GM19468 (cell line): ENCODE measurements around the gene ENPP4.
"Not testable (repeated sequence)": the region's sequence is repeated elsewhere in the genome, so short reads cannot be mapped to it uniquely, and the experiment has no call there.

Experiments used
- ATAC-seq: cut with Tn5 transposase; IDR thresholded peaks from one replicate; pipeline ENCODE4 v1.9.1; 2021; ENCODE audit warnings: mild to moderate bottlenecking, moderate library complexity, moderate number of reproducible peaks; ENCODE audit not compliant: unreplicated experiment; ENCODE audit errors: extremely low read depth

The ENPP4 gene

GRCh38 chr6:46129291-46129628 lies 529 bp upstream of the ENPP4 start:
- ATAC-seq, result no peak

GRCh38 chr6:46130666-46131065 lies 877 bp downstream of the ENPP4 start:
- ATAC-seq, result no peak

GRCh38 chr6:46131291-46131690 lies 1.5 kb downstream of the ENPP4 start:
- not testable (repeated sequence) for ATAC-seq

- ATAC-seq, result no peak
Observed at GRCh38 chr6:46134216-46134615, 4.4 kb downstream of the ENPP4 start.

- no peak for ATAC-seq
Observed at GRCh38 chr6:46135176-46135575, 5.4 kb downstream of the ENPP4 start.

GRCh38 chr6:46136831-46137230 lies 7.0 kb downstream of the ENPP4 start:
- ATAC-seq, result no peak

- ATAC-seq, result peak; percentile 45
Observed at GRCh38 chr6:46137387-46137786, 7.6 kb downstream of the ENPP4 start.

- peak; percentile 91 for ATAC-seq
Observed at GRCh38 chr6:46138281-46138680, 8.5 kb downstream of the ENPP4 start.

GRCh38 chr6:46144270-46144669 lies 14.5 kb downstream of the ENPP4 start:
- no peak for ATAC-seq

- ATAC-seq, result not testable (repeated sequence)
Observed at GRCh38 chr6:46149066-46149465, 19.3 kb downstream of the ENPP4 start.

GRCh38 chr6:46156701-46157100 lies 26.9 kb downstream of the ENPP4 start:
- no peak for ATAC-seq

- no peak for ATAC-seq
Observed at GRCh38 chr6:46159229-46159628, 29.4 kb downstream of the ENPP4 start.

GRCh38 chr6:46160102-46160501 lies 30.3 kb downstream of the ENPP4 start:
- ATAC-seq, result no peak

GRCh38 chr6:46170357-46171289 lies 40.8 kb downstream of the ENPP4 start, which contains the start of gene ENPP5:
Gene ENPP5, minus strand, starts transcription at chr6:46170980. Its CDS starts 2,718 bp downstream, at chr6:46168262.
- ATAC-seq, result peak; percentile 64

- ATAC-seq, result no peak
Observed at GRCh38 chr6:46172176-46172575, 42.4 kb downstream of the ENPP4 start.

- no peak for ATAC-seq
Observed at GRCh38 chr6:46174904-46175303, 45.1 kb downstream of the ENPP4 start.

- peak; percentile 76 for ATAC-seq
Observed at GRCh38 chr6:46175446-46175845, 45.7 kb downstream of the ENPP4 start.

GRCh38 chr6:46175976-46176375 lies 46.2 kb downstream of the ENPP4 start:
- ATAC-seq, result no peak

- ATAC-seq, result no peak
Observed at GRCh38 chr6:46184114-46184513, 54.3 kb downstream of the ENPP4 start.

- ATAC-seq, result no peak
Observed at GRCh38 chr6:46186583-46186982, 56.8 kb downstream of the ENPP4 start.

GRCh38 chr6:46189726-46190125 lies 59.9 kb downstream of the ENPP4 start:
- ATAC-seq, result no peak

- ATAC-seq, result no peak
Observed at GRCh38 chr6:46190889-46191288, 61.1 kb downstream of the ENPP4 start.
